ENCODE results near the gene FSTL4.

Gene FSTL4

GRCh38 chr5:133497608-133498348, 114.6 kb downstream of the FSTL4 start:
- TF ChIP-seq CTCF (conservative IDR thresholded peaks at IDR 0.05; ENCODE audit: low read depth, low read length), result no peak
- H3K4me3 ChIP-seq (IDR thresholded peaks at IDR 0.05; ENCODE audit: insufficient read depth, low read depth, low read length), result no peak overlapping the region
- H3K4me2 ChIP-seq, result no peak overlapping the region
- no peak overlapping the region for H3K27ac ChIP-seq
- no peaks in the 10 kb centered on the region for H4K20me1 ChIP-seq (ENCODE audit: insufficient read depth)
- H2AFZ ChIP-seq (ENCODE audit: low read depth), result no peak overlapping the region
- H3K36me3 ChIP-seq (ENCODE audit: insufficient read depth), result no peaks in the 10 kb centered on the region
- H3K27me3 ChIP-seq (ENCODE audit: insufficient read depth, low read depth), result no peaks in the 10 kb centered on the region
- H3K79me2 ChIP-seq (ENCODE audit: insufficient read depth, low read depth), result no peaks in the 10 kb centered on the region
- H3K9ac ChIP-seq, result no peak overlapping the region
- H3K4me1 ChIP-seq (ENCODE audit: low read depth, poor library complexity, severe bottlenecking), result no peaks in the 10 kb centered on the region

GRCh38 chr5:133496631-133497030, 115.7 kb downstream of the FSTL4 start:
- H3K9ac ChIP-seq, result no peak overlapping the region
- no peaks in the 10 kb centered on the region for H3K4me1 ChIP-seq (ENCODE audit: low read depth, poor library complexity, severe bottlenecking)

DNA sequence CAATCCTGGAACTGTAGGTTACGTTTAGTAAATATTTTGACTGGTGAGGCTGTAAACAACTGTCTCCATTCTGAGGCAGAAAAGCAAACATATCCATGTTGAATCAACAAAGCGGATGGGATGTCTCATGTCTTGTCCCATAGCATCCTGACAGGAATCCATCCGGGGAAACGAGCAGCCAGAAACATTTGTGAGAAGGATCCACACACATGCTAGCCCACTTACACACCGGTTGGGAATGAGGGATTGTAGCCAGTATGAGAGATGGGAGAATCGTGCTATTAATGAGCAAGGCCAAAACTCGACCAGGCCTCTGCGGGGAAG, 117.5 kb downstream of the FSTL4 start:
- no peak overlapping the region for H2AFZ ChIP-seq (ENCODE audit: low read depth)
- H3K79me2 ChIP-seq (ENCODE audit: insufficient read depth, low read depth), result no peaks in the 10 kb centered on the region
- H3K27me3 ChIP-seq (ENCODE audit: insufficient read depth, low read depth), result no peaks in the 10 kb centered on the region
- H3K9ac ChIP-seq, result no peak overlapping the region
- H3K27ac ChIP-seq, result no peak overlapping the region
- H3K4me3 ChIP-seq (IDR thresholded peaks at IDR 0.05; ENCODE audit: insufficient read depth, low read depth, low read length), result no peak overlapping the region
- no peaks in the 10 kb centered on the region for H4K20me1 ChIP-seq (ENCODE audit: insufficient read depth)
- H3K4me2 ChIP-seq, result no peak overlapping the region
- peaks cover 1% of the 10 kb centered on the region for H3K4me1 ChIP-seq (ENCODE audit: low read depth, poor library complexity, severe bottlenecking)
- H3K36me3 ChIP-seq (ENCODE audit: insufficient read depth), result no peaks in the 10 kb centered on the region
- no peak for TF ChIP-seq CTCF (conservative IDR thresholded peaks at IDR 0.05; ENCODE audit: low read depth, low read length)

More at GRCh38 chr5:133496631-133497030, 115.7 kb downstream of the FSTL4 start:
- no peak for TF ChIP-seq CTCF (conservative IDR thresholded peaks at IDR 0.05; ENCODE audit: low read depth, low read length)
- H4K20me1 ChIP-seq (ENCODE audit: insufficient read depth), result no peaks in the 10 kb centered on the region
- no peaks in the 10 kb centered on the region for H3K79me2 ChIP-seq (ENCODE audit: insufficient read depth, low read depth)
- H3K27me3 ChIP-seq (ENCODE audit: insufficient read depth, low read depth), result no peaks in the 10 kb centered on the region
- no peak overlapping the region for H3K4me2 ChIP-seq
- H2AFZ ChIP-seq (ENCODE audit: low read depth), result no peak overlapping the region
- no peak overlapping the region for H3K27ac ChIP-seq
- H3K4me3 ChIP-seq (IDR thresholded peaks at IDR 0.05; ENCODE audit: insufficient read depth, low read depth, low read length), result no peak overlapping the region
- H3K36me3 ChIP-seq (ENCODE audit: insufficient read depth), result no peaks in the 10 kb centered on the region

GRCh38 chr5:133494232-133494922, 118.0 kb downstream of the FSTL4 start:
- Histone ChIP-seq H3K4me2 (no peak overlapping the region), H3K4me3 (IDR thresholded peaks at IDR 0.05; ENCODE audit: insufficient read depth, low read depth, low read length) (no peak overlapping the region), H3K36me3 (ENCODE audit: insufficient read depth) (no peaks in the 10 kb centered on the region), H2AFZ (ENCODE audit: low read depth) (no peak overlapping the region), H3K9ac (no peak overlapping the region), H3K79me2 (ENCODE audit: insufficient read depth, low read depth) (no peaks in the 10 kb centered on the region), H4K20me1 (ENCODE audit: insufficient read depth) (no peaks in the 10 kb centered on the region), H3K4me1 (ENCODE audit: low read depth, poor library complexity, severe bottlenecking) (peaks cover 4% of the 10 kb centered on the region), H3K27me3 (ENCODE audit: insufficient read depth, low read depth) (no peaks in the 10 kb centered on the region), H3K27ac (no peak overlapping the region)
- no peak for TF ChIP-seq CTCF (conservative IDR thresholded peaks at IDR 0.05; ENCODE audit: low read depth, low read length)

Measured in KMS-11 (cell line).